HL-60/S4 treated with phorbol 12-myristate 13-acetate at 8.2 ng/mL for 4 days and 3 days (cell line): ENCODE results near the gene GALNT8.

ENCODE experiments used
- in situ Hi-C: fragments of 300-500 bp; cut with MboI; formaldehyde crosslinking; loops from 2 replicates; pipeline ENCODE4 v1.15.0; 2022; ENCODE audit warnings: low sequenced_read_pairs

Gene GALNT8

DNA sequence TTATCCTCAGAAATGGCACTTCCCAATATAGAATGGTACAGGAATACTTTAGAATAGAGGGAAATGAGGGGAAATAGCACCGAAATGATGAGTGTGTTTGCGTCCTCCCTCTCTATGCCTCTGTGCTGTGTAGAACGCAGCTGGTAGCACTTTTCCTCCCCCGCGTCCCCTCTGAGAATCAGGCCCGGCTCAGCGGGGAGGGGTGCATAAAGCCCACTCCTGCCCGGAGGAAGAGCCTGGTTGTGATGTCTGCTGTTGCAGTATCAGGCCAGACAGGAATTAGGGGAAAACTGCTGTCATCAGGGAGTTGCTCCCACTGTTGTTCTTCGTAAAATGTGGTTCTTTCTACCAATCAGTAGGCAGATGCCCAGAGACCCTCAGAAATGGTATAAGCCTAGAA is 76.0 kb downstream of the GALNT8 start:
- in situ Hi-C loops = no loop called here

DNA sequence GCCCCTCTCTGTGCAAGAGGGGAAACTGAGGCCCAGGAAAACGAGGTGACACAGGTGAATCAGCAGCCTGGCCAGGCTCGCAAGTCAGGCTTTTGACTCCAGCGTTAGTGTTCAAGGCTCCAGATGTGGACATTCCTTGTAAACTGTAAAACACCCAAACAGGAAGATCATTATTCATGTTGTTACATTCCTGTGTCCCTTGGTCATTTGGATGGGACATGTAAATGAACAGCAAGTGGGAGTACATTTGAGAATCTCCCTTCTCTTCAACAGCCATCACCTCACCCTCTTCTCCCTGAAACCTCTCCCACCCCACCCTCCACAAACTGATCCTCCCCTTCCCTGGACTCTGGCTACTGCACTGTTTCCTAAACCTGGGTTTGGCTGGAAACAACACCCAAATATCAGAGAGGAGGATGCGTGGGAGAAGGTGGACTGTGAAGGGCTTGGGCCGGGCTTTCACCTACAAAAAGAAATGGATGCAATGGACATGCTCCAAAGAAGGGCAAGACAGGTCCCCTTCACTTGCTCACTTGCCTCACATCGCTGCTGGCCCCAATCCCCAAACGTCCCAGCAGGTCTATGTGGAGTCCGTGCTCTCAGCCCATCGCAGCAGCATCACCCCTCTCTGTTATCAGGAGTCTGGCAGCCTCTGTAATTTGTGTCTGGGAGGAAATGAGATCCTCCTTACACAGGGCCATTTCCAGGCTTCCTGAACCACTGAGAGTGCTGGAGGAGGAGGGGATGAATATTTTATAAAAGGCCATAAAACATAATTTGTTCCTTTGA is 76.7 kb downstream of the GALNT8 start:
- in situ Hi-C loops = no loop called here

DNA sequence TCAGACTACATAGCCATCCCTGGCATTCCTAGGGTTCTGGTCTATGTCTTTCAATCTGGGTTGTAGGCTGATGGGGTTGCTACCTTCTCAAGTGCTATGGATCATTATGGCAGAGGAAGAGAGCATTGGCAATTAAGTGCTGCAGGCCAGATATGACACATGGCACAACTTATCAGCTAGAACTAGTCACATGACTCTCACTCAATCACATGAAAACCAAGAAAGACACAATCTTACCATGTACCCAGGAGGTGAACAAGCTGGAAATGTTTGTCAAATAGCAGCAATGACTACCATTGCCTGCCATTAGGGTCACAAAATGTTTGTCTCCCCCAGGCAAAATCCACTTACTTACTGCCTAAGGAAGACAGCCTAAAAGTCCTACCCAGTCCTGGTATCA is 80.4 kb downstream of the GALNT8 start:
- in situ Hi-C loops = no loop called here

DNA sequence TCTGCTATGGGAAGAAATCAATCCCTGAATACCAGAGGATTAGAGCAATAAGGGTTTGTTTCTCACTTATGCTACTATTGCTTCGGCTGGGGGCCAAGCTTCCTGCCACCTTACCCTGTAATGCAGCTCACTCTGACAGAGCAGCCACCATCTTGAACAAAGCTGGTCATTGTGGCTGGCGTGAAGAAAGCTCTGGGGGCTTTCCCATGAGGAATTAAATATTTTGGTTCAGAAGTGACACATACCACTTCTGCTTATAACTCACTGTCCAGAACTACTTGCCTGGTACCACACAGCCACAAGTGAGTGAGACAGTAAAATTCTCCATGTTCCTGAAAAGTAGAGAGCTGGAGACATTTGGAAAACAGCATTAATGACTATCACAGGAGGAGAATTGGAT is 82.6 kb downstream of the GALNT8 start:
- in situ Hi-C loops = no loop called here

DNA sequence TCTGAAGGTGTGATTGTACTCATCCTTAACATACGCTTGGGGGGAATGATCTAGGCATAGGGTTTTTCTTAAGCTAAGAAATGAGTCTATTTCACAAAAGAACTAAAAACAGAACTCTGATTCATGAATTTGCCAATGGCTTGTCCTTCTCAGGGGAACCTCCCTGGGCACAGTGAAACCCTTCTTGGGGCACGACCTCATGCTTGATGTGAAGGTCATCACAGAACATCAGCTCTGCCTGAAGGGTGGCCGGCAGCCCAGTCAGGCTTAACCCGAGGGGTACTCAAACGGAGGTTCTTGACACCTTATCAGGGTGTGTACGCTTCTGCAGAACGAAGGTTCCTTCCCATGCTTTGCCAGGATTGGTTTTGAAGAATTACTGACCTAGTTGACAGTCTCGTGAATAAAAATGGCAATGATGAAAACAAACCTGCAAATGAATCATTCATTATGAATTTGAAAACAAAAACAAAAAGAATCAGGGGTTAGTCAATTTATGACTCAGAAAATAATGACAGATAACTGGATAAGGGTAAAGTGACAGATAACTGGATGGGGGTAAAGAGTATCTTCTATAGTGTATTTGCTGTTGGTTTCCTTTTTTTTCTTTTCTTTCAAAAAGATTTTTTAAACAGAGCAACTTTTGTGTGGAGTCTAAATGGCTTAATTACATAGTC is 86.4 kb downstream of the GALNT8 start:
- in situ Hi-C loops = no loop called here

DNA sequence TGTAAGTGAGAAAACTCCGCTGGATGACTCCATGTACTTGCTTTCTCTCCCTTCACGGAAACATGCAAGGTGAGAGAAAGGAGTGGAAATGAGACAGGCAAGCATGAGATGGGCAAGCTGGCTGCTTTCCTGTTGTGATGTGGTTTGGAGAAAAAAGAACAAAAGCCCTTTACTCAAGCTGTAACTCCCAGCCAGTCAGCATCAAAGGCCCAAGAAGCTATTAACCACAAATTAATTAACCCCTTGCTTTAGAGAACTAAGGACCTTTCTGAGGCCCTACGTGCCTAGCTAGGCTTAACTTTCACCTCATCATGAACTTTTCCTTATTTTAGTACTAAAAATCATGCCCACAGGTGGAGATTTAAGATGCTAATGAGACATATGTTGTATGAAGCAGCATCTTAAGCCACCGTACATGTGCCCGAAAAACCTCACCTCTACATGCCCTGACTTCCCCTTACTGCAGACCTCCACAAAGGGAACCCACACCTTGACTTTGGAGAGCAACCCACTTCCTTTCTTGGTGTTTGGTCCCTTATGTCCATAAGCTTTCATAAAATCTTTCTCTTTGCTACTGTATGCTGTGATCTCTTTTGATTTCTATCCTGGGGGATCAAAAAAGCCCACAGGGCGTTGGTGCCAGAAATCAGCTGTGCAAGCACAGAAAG is 87.0 kb downstream of the GALNT8 start:
- in situ Hi-C loops = no loop called here

DNA sequence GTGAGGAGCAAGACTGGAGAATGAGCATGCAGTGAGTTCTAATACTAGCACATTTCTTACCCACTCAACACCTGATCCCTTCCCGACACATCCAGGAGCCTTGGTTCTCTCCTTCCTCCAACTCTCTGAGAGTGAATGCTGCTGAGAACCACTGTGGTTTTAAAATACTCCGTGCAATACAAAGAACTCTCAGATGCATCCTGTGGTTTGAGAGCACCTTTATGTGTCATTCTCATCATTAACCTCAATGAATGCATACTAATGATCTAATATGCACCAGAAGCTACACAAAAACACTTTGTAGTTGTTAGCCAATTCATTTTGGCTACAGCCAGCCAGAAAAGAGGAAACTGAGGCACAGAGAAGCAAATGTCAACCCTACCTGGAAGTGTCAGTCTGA is 87.6 kb downstream of the GALNT8 start:
- in situ Hi-C loops = no loop called here

DNA sequence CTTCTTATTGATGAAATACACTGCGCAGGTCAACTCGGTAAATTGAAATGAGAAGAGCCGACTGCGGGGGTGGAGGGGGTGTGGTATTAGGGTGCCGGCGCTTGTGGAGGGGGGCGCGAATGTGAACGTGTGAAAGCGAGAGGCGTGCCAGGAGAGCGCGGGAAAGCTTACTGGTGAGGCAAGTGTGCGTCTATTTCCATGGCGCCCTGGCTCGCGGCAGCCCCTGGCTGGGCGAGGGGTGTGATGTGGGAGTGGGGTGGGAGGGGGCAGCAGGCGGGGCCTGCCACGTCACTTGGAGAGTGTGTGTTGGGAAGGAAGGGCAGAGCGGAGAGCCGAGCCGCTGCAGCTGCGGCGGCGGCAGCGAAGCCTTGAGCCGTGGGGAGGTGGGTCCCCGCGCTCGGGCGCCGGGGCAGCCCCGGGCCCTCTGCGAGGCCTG is 88.8 kb downstream of the GALNT8 start:
- in situ Hi-C loops = no loop called here

DNA sequence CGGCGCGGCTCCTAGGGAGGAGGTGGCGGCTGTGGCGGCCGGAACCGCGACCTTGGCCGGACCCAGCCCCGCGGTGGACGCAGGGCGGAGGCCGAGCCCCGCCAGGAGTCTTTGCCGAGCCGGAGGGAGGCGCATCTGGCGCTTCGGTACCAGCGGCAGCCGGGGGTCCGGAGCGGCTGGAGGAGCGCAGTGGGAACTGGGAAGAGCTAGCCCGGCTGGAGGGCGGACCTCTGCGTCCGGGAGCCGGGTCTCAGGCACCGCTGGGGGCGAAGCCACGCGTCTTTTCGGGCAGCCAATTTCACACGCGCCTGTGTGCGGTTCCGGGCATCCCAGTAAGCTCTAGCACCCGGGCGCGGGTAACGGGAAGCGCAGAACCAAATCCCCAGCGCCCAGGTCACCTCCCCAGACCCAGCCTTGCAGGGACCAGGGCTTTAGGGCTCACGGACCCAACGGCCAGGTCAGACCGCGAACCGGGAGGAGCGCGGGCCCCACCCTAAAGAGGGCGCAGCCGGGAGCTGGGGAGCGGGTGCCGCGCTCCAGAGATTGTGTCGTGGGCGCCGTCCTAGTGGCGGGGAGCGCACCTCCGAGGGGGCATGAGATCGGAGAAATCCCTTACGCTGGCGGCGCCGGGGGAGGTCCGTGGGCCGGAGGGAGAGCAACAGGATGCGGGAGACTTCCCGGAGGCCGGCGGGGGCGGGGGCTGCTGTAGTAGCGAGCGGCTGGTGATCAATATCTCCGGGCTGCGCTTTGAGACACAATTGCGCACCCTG is 89.4 kb downstream of the GALNT8 start:
- in situ Hi-C loops = no loop called here

DNA sequence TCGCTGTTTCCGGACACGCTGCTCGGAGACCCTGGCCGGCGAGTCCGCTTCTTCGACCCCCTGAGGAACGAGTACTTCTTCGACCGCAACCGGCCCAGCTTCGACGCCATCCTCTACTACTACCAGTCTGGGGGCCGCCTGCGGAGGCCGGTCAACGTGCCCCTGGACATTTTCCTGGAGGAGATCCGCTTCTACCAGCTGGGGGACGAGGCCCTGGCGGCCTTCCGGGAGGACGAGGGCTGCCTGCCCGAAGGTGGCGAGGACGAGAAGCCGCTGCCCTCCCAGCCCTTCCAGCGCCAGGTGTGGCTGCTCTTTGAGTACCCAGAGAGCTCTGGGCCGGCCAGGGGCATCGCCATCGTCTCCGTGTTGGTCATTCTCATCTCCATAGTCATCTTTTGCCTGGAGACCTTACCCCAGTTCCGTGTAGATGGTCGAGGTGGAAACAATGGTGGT is 90.0 kb downstream of the GALNT8 start:
- in situ Hi-C loops = no loop called here

DNA sequence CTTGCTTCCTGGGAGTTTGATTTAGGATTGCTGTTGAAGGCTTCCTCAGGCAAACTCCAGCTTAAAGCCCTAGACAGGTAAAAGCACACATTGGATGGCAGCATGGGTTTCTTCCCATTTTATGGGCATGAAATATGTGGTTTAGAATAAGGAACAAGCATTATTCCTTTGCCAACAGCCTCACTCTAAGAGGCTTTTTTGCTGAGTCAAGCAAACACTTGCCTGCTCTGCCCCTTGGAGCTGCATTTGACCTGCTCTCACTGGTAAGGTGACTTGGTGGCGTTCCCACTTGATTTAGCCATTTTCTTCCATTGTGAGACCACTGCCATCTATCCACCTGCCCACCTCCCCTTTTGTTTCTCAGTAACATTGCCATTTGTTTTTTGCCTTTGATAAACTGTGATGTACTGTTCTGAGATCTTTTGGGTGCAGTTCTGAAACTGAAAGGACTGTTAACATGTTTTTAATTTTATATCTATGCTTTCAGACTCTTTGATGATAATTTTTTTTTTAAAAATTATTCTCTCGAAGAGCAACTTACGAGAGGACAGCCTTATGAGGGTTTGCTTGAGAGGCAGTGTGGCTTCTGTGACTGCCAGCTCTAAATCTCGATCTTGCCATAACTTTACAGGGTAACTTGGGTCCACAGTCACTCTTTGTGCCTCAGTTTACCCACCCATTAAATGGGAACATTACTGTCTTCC is 92.6 kb downstream of the GALNT8 start:
- in situ Hi-C loops = no loop called here

DNA sequence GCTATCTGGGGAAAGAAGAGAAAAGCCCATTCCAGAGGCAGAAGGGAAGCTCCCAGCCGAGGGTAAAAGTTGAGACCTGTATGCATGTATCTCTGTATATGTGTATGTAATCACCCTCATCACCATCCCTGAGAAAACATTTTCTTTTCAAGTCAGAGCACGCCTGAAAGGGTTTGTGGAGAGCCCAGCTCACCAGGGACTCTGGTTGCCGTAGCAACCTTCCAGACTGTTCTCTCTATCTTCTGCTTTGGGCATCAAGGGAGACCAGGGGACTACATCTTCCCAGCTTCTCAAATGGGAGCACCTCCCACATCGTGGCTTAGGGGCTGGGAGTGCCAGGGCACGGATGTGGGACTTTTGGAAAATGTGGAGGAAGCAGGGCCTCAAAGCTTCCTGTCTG is 93.5 kb downstream of the GALNT8 start:
- in situ Hi-C loops = no loop called here

DNA sequence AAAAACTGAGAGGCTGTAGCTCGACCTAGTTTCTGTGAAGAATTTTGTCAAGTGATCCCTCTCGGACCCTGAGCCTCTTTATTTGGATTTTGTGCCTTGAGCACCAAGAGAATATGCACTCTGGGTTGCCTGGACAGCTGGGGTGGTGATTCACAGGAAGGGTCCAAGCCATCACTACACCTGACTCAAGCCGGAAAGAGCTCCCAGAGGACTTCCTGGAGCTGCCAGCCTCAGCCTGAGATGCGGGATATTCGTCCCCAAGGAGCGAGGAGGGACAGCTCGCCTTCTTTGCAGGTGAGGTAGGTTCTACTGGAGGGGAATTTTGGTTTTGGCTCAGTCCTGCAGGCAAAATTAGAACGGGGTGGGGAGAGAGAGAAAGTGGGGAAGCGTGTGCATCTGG is 94.3 kb downstream of the GALNT8 start:
- in situ Hi-C loops = no loop called here

DNA sequence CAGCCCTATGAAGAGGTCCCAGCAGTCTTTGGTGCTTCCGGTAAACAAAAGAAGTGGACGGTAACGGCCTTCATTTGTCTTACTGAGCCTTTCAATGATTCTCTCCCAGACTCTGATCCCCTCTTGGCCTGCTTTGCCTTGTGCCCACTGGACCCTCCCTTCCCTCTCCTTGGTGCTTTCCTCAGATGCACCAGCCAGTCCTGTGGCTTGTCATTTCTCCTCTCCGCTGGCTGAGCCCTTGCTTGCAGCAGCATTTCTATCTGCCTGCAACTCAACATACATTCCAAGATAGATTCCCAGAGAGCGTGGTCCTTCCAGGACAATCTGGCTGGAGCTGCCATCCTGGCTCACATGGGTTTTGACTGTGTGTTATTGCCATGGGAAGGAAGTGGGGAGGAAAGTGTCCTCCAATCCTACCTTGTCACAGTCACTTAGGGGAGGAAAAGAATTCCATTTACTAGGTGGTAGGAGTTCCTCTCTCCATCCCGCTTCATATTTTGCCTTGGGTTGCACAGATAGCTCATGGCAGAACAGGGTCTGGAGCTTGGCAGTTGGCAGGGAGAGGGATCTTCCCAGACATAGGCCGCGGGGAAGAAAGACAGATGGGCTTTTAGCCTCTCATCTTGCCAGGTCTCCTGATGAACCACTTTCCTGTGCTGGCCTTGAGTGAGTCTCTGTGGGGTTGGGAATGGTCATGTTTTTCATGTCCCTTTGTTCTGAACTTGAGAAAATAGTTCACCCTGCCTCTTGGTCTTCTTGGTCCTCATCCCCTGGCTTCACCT is 96.7 kb downstream of the GALNT8 start:
- in situ Hi-C loops = no loop called here

DNA sequence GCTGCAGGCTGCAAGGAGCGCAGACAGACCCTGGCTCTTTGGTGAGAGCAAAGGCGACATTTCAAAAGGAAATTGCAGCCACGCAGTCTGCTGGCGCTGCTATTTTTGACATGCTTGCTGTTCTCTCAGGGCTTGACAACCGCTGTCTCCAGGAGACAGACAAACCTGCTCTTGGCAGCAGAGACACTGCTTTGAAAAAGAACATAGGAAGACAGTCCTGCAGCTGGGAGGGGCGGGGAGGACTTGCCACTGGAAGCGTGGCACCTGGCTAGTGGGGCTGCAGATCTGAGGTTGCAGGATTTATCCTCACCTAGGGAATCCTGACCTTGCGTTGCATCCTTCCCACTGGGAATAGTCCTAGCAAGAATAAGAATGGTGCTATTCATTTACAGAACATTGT is 97.7 kb downstream of the GALNT8 start:
- in situ Hi-C loops = no loop called here

DNA sequence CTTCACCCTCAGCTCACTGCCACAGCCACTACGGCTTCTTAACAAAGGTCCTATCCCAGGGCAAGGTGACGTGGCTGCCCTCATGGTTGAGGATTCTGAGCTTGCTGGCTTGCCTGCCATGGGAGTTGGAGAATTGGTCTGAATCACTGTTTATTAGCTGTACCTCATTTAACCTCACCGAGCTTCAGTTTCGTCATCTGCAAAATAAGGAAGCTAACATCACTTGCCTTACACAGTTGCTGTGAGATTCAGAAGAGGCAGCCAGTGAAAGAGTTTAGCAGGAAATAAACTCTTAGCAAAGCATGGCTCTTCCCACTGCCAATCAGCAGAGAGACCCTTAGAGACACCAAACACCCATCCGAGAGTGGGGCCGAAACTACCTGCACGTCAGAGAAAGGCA is 99.5 kb downstream of the GALNT8 start:
- in situ Hi-C loops = no loop called here

DNA sequence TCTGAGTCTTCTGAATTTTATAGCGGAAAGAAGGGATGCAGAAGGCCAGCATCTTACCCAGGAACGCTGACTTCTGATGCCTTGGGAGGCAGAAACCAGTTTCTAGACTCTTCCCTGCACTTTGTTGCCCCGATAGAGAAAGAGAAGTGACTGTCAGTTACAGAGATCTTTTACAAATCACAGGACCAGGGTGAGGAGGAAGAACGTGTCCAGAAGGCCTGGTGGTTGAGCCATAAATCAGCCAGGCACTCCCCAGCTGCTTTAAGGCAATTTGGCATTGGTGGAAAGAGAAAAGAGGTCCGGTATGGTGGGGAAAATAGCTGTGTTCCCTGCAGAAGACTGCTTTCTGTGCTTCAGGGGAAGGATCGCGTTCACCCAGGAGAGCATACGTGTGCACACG is 100.8 kb downstream of the GALNT8 start:
- in situ Hi-C loops = no loop called here
